HFF-Myc (cell line): ENCODE results near the gene ASB12.

Experiments used
- DNase-seq: peaks from one replicate; pipeline ENCODE4 v3.0.0-alpha.2; 2011; ENCODE audit warnings: low read depth; ENCODE audit errors: extremely low read depth
- H3K4me3 ChIP-seq: replicated peaks from 2 replicates; pipeline ENCODE4 v1.5.1; 2011; ENCODE audit warnings: low read depth, mild to moderate bottlenecking, control low read depth, low read length
- CTCF ChIP-seq: IDR thresholded peaks from 2 replicates; pipeline ENCODE4 v1.5.1; 2012; ENCODE audit warnings: mild to moderate bottlenecking, low read depth, low read length, control low read depth; ENCODE audit errors: missing control alignments

ASB12 gene

DNA sequence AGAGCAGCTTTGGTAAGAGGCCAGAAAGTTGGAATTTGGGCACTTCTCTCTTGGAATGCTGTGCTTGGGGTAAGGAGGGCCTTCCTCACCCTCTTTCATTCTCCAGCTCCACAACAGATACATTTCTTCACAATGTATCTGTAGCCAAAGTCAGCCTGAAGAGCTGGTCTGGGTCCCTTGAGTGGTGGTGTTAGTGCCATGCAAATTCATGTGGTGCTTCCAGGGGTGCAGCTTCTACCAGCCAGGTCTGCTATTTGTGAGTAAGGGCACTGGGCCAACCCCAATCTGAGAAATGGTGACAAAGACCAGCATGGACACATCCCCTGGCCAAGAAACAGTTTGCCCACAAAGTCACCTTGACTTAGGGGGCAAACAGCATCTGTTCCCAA, 42.7 kb downstream of the ASB12 start:
- no peak for TF ChIP-seq CTCF
- no peak for DNase-seq
- H3K4me3 ChIP-seq, result no peak overlapping the region

GRCh38 chrX:64186974-64187761, 43.2 kb downstream of the ASB12 start:
- TF ChIP-seq CTCF, result no peak
- DNase-seq, result no peak
- H3K4me3 ChIP-seq, result no peak overlapping the region

- no peak for DNase-seq
- TF ChIP-seq CTCF, result no peak
- no peak overlapping the region for H3K4me3 ChIP-seq
These were observed 46.0 kb downstream of the ASB12 start for GRCh38 chrX:64184396-64184795.

- H3K4me3 ChIP-seq, result no peak overlapping the region
- no peak for DNase-seq
- TF ChIP-seq CTCF, result no peak
These were observed 48.2 kb downstream of the ASB12 start for GRCh38 chrX:64182208-64182607.

GRCh38 chrX:64176876-64177275, 53.5 kb downstream of the ASB12 start:
- no peak overlapping the region for H3K4me3 ChIP-seq
- no peak for DNase-seq
- no peak for TF ChIP-seq CTCF
